Stomach (tissue), 9 donors: ENCODE results near the gene SYNJ1. TPM values are rescaled to one million over a fixed set of nuclear protein-coding genes. Genes with fewer than 3 reads are reported as not detected.

Source experiments
- DNase-seq, 2 donors: peaks; one replicate each; pipeline versions ENCODE4 v3.0.0 to v3.0.0-alpha.2; 2013 to 2019
- H3K27ac ChIP-seq, 5 donors: fragments of 200-600 bp in 4 of 5; sonication (generic) in 4 of 5; one replicate each; pipeline ENCODE4 v1.5.1; 2013 to 2019; ENCODE audit warnings: mild to moderate bottlenecking in 1 of 5, moderate library complexity in 1 of 5
- H3K27me3 ChIP-seq, 3 donors: fragments of 200-600 bp; sonication (generic); one replicate each; pipeline ENCODE4 v1.5.1; 2017 to 2019; ENCODE audit warnings: mixed run types in 1 of 3
- H3K36me3 ChIP-seq, 4 donors: fragments of 200-600 bp; sonication (generic); 1 replicate in 3 of 4; 2 replicates in 1 of 4; pipeline ENCODE4 v1.5.1; 2016 to 2019
- H3K4me1 ChIP-seq, 4 donors: fragments of 200-600 bp; sonication (generic); one replicate each; pipeline ENCODE4 v1.5.1; 2016 to 2019
- H3K4me3 ChIP-seq, 4 donors: fragments of 200-600 bp; sonication (generic) in 3 of 4; one replicate each; pipeline ENCODE4 v1.5.1; 2016 to 2019; ENCODE audit warnings: mild to moderate bottlenecking in 1 of 4
- H3K9me3 ChIP-seq, 4 donors: fragments of 200-600 bp; sonication (generic); one replicate each; pipeline ENCODE4 v1.5.1; 2016 to 2019
- EP300 ChIP-seq: sonication (generic); formaldehyde crosslinking; IDR thresholded peaks from one replicate; pipeline ENCODE4 v1.6.1; 2017; ENCODE audit warnings: antibody characterized with exemption
- POLR2A ChIP-seq, 4 donors: fragments of 450-650 bp; IDR thresholded peaks; one replicate each; pipeline ENCODE4 v1.6.1; 2016; ENCODE audit warnings: antibody characterized with exemption in 4 of 4, control low read depth in 2 of 4, mild to moderate bottlenecking in 1 of 4, moderate library complexity in 1 of 4
- POLR2AphosphoS5 ChIP-seq, 3 donors: sonication (generic); formaldehyde crosslinking; IDR thresholded peaks; one replicate each; pipeline ENCODE4 v1.6.1; 2016; ENCODE audit warnings: antibody characterized with exemption in 3 of 3
- WGBS, 5 donors: extraction: QIAGEN DNeasy Blood & Tissue Kit in 3 of 5; methylation state at CpG; one replicate each; pipeline versions ENCODE4 v1.1.5 to v1.1.7; 2013 to 2018; 5-methylcytosine and 5-hydroxymethylcytosine counted together
- intact Hi-C: fragments of 100-400 bp; cut with DNase I; formaldehyde crosslinking; loops from one replicate; pipeline ENCODE4 v1.15.1; 2023; ENCODE audit warnings: low total_unique reads
- polyA plus RNA-seq, 3 donors: library from polyadenylated mRNA; stranded (reverse); fragments of 200-250 nt; gene quantifications; one replicate each; pipeline ENCODE4 v1.2.3, GENCODE V29; 2013
- total RNA-seq, 5 donors: library from RNA; depleted of rRNA; stranded (reverse); fragments of >200 nt; gene quantifications; one replicate each; pipeline versions ENCODE4 v1.1.0 to v1.2.3, GENCODE V29; 2014 to 2016
- TF ChIP-seq, protein P1 (sequence below), 7 experiments: fragments of 450-650 bp in 4 of 7; fragments of 200-600 bp in 3 of 7; sonication (generic) in 3 of 7; IDR thresholded peaks; one replicate each; pipeline ENCODE4 v1.5.1; 2016 to 2019; ENCODE audit warnings: antibody characterized with exemption in 7 of 7, control low read depth in 2 of 7, mild to moderate bottlenecking in 1 of 7
- donor health status: healthy with polysubstance abuse.
- donor health status: Bipolar disorder and iron deficiency.
- donor health status: healthy.

Gene SYNJ1
- total and polyA plus RNA-seq, 8 donors: 0.89 to 245 (median 6.0) TPM

DNA sequence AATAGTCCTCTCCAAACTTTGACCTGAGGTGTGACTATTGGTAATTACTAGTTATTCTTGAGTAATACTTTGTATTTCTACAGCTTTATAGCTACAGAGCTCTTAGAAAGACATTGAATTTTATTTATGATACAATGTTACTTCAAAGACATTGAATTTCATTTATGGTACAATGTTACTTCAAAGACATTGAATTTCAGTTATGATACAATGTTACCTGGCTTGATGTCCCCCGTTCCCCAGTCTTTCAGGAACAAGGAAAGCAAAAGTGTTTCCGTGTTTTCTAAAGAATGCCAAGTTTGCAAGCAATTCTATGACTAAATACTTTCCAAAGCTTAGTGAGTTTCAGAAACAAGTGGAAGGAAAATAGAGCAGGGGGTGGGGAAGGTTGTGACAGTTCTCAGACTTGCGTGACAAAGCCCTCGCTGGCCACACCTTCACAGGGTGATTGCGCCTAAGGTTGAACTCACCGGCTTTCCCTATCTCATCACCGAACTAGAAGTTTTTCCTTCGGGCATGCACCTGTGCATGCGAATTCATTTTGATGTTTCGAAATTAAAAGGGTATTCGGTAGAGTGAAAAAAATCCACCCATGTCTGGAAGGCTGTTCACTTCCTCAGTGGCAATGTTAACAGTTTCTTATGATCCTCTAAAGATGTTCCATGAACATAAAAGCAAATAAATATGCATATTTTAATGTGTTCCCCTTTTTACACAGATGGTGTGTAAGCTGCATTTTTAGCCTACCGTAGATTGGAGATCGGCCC lies 44.7 kb upstream of the SYNJ1 start:
- peaks cover 12 to 43% (median 33%) of the 10 kb centered on the region in 4 donors for H3K4me1 ChIP-seq
- intact Hi-C loops: no loop called here
- TF ChIP-seq POLR2A (IDR thresholded peaks at IDR 0.05) (no peak), POLR2AphosphoS5 (IDR thresholded peaks at IDR 0.05) (no peak), EP300 (no peak)
- TF ChIP-seq, protein P1, sequence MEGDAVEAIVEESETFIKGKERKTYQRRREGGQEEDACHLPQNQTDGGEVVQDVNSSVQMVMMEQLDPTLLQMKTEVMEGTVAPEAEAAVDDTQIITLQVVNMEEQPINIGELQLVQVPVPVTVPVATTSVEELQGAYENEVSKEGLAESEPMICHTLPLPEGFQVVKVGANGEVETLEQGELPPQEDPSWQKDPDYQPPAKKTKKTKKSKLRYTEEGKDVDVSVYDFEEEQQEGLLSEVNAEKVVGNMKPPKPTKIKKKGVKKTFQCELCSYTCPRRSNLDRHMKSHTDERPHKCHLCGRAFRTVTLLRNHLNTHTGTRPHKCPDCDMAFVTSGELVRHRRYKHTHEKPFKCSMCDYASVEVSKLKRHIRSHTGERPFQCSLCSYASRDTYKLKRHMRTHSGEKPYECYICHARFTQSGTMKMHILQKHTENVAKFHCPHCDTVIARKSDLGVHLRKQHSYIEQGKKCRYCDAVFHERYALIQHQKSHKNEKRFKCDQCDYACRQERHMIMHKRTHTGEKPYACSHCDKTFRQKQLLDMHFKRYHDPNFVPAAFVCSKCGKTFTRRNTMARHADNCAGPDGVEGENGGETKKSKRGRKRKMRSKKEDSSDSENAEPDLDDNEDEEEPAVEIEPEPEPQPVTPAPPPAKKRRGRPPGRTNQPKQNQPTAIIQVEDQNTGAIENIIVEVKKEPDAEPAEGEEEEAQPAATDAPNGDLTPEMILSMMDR (IDR thresholded peaks at IDR 0.05): no peak
- peak overlapping the region; percentile 80 to 93 (median 85) for H3K4me3 ChIP-seq
- peaks cover 0 to 3% (median 0%) of the 10 kb centered on the region in 3 donors for H3K27me3 ChIP-seq
- peak overlapping the region; percentile 90 to 97 (median 94) for H3K27ac ChIP-seq
- DNase-seq: peak; percentile 44 to 71
- WGBS, 5 donors: 14 to 24% (median 20%) methylated on average over 13 of the region's 13 CpGs
- H3K9me3 ChIP-seq: no peaks in the 10 kb centered on the region
- peaks cover 0 to 11% (median 5%) of the 10 kb centered on the region in 4 donors for H3K36me3 ChIP-seq

DNA sequence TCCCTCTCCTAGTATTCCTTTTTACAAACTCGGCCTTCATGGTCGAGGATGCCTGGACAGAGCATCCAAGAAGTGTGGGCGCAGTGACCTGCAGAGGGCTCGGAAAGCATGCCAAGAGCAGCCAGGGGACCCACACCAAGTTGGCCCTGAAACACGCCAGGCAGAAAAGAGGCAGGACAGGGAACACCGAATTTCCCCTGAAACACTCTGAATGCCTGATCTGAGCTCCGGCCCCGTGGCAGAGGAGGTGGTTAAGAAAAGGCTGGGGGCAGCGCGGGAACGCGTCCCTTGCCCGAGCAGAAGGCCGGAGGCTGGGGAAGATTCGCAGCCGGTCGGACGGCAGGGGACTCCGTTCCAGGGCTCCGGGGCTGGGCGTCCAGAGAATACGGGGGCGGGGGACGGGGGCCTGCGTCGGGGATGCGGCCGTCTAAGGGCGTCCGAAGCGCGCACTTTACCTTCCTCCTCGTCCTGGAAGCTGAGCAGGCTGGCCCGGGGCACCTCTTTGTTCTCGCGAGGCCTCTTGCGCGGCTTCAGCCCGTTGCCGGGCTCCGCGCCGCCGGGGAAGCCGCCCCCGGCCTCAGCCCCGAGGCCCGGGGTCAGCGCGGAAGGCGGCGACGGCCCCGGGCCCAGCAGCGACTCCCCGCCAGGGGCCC lies 43.2 kb upstream of the SYNJ1 start:
- Histone ChIP-seq H3K27ac (peak overlapping the region; percentile 90 to 97 (median 94)), H3K4me3 (peak overlapping the region; percentile 80 to 93 (median 85)), H3K4me1 (peaks cover 12 to 55% (median 44%) of the 10 kb centered on the region in 4 donors), H3K9me3 (no peaks in the 10 kb centered on the region), H3K27me3 (peaks cover 0 to 3% (median 0%) of the 10 kb centered on the region in 3 donors), H3K36me3 (peaks cover 0 to 26% (median 17%) of the 10 kb centered on the region in 4 donors)
- intact Hi-C loops: no loop called here
- peak; percentile 58 to 87 for DNase-seq
- 0 to 1% (median 0%) methylated on average over 14 to 56 of the region's 56 CpGs for WGBS, 5 donors
- TF ChIP-seq EP300: no peak

DNA sequence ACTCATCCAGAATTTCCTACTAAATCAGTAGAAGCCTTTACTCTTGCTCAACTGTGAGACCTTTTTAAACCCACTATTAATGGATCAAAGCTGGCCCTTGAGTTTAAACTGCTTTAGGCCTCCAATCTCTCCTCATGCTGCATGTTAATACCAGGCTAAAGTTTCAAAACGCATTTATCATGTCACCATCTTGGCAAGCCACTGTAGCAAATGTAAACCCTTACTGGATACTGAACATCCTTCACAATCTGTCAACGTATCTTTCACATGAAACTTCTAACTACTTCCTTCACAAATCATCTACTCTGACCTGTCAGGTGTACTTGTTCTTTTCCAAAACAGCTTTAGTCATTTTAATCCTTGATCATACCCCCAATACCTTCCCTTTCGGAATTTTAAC lies 40.7 kb upstream of the SYNJ1 start:
- DNase-seq: peak in 1 of 2 donors; percentile 9
- peaks cover 12 to 70% (median 51%) of the 10 kb centered on the region in 4 donors for H3K4me1 ChIP-seq
- H3K4me3 ChIP-seq: peak overlapping the region in 1 of 4 donors; percentile 84
- H3K9me3 ChIP-seq: no peaks in the 10 kb centered on the region
- 65 to 74% (median 73%) methylated on average over 3 of the region's 3 CpGs for WGBS, 5 donors
- TF ChIP-seq POLR2A (IDR thresholded peaks at IDR 0.05) (no peak), POLR2AphosphoS5 (IDR thresholded peaks at IDR 0.05) (no peak), EP300 (no peak)
- TF ChIP-seq, protein P1 (IDR thresholded peaks at IDR 0.05): no peak
- peaks cover 0 to 3% (median 0%) of the 10 kb centered on the region in 3 donors for H3K27me3 ChIP-seq
- intact Hi-C loops: no loop called here
- H3K27ac ChIP-seq: no peak overlapping the region
- peaks cover 7 to 42% (median 32%) of the 10 kb centered on the region in 4 donors for H3K36me3 ChIP-seq

DNA sequence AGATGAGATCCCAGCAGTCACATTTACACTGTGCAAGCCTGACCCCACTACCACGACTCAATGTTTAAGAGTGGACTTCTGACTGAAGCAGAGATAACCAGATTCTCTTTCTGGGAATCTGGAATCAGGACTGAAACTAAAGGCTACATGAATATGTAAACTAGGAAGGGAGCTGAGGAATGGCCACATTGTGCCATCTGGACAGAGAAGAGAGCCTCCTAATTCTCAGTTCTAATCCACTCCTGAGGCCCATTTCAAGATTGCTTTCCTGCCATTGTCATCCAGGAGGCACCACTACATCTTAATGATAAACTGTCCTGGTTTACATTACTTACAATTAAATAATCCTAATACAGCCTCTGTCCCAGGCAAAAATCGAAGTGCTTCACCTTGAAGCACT lies 37.2 kb upstream of the SYNJ1 start:
- Histone ChIP-seq H3K4me1 (peaks cover 12 to 55% (median 33%) of the 10 kb centered on the region in 4 donors), H3K4me3 (no peak overlapping the region), H3K27ac (no peak overlapping the region), H3K36me3 (peaks cover 36 to 76% (median 67%) of the 10 kb centered on the region in 4 donors), H3K9me3 (no peaks in the 10 kb centered on the region), H3K27me3 (no peaks in the 10 kb centered on the region)
- WGBS, 5 donors: 55 to 75% (median 68%) methylated on average over 2 of the region's 2 CpGs
- TF ChIP-seq POLR2A (IDR thresholded peaks at IDR 0.05) (no peak), EP300 (no peak), POLR2AphosphoS5 (IDR thresholded peaks at IDR 0.05) (no peak)
- TF ChIP-seq, protein P1 (IDR thresholded peaks at IDR 0.05): no peak
- no peak for DNase-seq
- intact Hi-C loops: no loop called here
